Left cardiac atrium (tissue), 4 donors: ENCODE measurements around the gene TRIM46. TPM values are rescaled to one million over a fixed set of nuclear protein-coding genes. Genes with fewer than 3 reads are reported as not detected.

Experiments used
- ATAC-seq, 2 donors: fragments of 200-7000 bp; cut with Tn5 transposase; one replicate each; pipeline ENCODE4 v1.9.1; 2020; ENCODE audit warnings: mild to moderate bottlenecking in 2 of 2, moderate library complexity in 2 of 2
- DNase-seq: peaks from one replicate; pipeline ENCODE4 v3.0.0-alpha.2; 2020
- intact Hi-C, 2 donors: fragments of 100-400 bp; cut with DNase I; formaldehyde crosslinking; loops; one replicate each; pipeline versions ENCODE4 v1.14.1 to v1.15.1; 2022 to 2023
- total RNA-seq, 2 donors: library from RNA; stranded (reverse); fragmentation: NEBNext Ultra II Directional; extraction: Animal tissue kit (Norgen Biotek cat#: 25700); gene quantifications; one replicate each; pipeline ENCODE4 v1.2.1, GENCODE V29; 2021
- donor health status: DM: no; HTN: yes; CAD: no.
- donor health status: DM: no; HTN: yes; CAD: no; lungs with severe emphysema.
- donor health status: DM: yes; HTN: yes; CAD: no.
- donor health status: Dilated cardiomyopathy.

Gene TRIM46
- total RNA-seq, 2 donors from 2014 or later, result 0.15 to 0.21 TPM

DNA sequence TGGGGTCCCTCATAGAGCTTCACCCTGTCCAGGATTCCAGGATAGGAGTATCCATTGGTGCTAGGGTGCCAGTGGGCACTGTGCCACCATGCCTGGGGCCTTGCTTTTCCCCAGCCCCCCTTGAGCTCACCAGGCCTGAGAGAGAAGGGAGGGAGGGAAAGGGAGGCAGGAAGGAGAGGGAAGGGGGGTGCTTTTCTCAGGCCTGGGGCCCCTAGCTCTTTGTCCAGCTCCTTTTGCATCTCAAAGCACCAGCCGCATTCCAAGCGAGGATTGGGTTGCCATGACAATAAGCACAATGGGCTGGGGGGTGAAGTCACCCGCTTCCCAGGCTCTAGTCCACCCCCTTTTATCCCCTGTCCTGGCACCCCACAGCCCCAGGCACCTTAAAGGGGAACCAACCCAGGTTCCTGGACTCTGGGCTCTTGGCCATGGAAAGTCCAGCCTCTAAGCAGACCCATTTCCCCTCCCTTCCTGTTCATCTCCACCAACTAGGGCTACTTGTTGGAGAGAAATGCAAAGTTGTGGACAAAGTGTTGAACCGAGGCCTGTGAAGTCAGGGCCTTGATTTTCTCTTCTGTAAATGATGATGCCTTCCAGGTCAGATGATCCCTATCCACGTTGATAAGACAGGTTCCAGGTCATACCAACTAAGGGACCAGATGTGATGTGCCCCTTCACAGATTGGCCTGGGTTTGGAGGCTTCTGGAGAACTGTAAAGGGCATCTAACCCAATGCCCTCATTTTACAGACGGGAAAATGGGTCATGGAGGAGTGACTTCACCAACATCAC lies 22.6 kb downstream of the TRIM46 start:
- intact Hi-C loops, result no loop called here
- DNase-seq, result peak; percentile 24
- ATAC-seq, result no peak

DNA sequence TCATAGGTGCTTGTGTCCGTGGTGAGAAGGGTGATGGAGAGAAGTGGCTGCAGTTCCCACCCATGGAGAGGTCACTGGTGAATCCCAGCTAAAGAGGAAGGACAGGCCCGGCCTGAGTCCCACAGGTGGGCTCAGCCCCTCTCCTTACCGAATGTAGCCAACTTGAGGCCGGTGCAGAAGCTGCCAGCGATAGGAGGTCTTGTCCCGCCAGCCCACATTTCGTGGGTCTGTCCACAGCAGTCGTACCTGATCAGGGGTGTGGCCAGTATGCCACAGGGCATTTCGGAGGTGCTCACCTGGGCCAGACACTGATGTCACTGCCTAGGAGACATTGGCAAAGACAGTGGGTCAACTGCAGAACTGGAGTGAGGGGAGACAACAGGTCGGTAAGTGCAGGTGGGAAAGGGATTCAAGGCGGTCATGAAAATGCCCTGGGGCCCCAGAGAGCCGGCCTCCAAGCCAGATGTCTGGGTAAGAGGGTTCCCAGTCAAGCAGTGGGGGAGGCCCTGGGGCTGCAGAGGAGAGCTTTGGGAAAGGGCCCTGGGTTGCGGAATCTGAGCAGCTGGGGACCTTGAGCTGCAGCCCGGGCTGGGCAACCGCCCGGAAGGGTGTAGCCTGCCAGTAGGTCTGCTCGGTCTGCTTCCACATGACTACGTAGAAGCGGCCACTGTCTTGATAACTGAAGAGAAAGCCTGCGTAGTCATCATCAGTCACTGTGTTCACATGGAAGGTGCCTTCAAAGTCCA lies 23.4 kb downstream of the TRIM46 start:
- ATAC-seq, result no peak
- DNase-seq, result peak; percentile 59
- intact Hi-C loops, result no loop called here

DNA sequence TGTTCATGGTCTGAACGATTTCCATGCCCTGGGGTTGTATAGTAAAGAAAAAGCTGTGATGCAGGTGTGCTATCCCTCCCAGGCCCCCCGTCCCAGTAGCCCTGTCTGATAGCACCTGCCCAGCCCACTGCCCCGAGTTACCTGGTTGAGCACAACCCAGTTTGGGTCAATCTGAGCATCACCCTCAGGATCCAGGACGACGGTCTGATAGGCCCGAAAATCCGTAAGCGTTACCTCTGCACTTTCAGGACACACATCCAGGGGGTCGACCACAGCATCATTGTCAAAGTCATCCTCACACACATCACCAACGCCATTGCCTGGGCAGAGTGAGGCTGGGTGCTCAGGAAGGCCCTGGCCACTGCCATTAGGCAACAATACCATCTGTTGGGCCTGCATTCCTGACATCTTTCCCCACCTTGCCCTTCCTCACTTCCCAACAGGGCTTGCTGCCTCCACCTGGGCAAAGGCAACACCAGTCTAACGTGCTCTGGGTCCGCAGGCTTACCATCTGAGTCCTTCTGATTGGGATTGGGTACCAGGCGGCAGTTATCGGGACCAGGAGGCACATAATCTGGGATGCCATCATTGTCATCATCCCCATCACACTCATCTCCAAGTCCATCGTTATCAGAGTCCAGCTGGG lies 24.4 kb downstream of the TRIM46 start:
- DNase-seq (peak; percentile 22), ATAC-seq (no peak)
- intact Hi-C loops, result no loop called here

DNA sequence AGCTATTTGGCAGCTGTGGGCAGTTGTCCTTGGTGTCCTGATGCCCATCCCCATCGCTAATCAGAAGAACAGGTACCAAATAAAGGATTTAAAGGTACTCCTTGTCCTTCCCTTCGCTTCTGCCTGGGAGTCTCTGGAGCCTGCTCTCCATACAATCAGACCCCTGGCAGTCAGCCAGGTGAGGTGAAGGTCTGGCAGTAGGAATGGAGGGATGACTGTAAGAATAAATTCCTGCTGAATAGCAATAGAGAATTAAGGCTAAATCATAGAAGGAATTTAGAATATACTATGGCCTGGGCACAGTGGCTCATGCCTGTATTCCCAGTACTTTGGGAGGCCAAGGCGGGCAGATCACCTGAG lies 24.9 kb downstream of the TRIM46 start:
- intact Hi-C loops, result no loop called here
- ATAC-seq, result no peak
- DNase-seq, result no peak

DNA sequence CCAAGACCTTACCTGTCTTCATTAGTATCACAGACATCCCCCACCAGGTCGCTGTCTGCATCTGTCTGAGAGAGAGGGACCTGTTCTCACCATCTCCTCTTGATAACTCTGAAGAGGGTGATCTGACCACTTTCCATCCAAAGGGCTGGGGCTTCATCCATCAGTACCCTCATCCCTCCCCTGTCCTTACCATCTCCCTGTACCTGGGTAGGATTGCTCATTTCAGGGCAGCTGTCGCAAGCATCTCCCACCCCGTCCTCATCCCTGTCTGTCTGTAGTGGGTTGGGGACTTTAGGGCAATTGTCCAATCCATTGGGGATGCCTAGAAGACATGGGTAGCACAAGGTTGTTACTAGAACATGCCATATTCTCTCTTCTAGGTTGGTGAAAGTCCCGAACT lies 26.1 kb downstream of the TRIM46 start:
- intact Hi-C loops, result no loop called here
- ATAC-seq (no peak), DNase-seq (no peak)

DNA sequence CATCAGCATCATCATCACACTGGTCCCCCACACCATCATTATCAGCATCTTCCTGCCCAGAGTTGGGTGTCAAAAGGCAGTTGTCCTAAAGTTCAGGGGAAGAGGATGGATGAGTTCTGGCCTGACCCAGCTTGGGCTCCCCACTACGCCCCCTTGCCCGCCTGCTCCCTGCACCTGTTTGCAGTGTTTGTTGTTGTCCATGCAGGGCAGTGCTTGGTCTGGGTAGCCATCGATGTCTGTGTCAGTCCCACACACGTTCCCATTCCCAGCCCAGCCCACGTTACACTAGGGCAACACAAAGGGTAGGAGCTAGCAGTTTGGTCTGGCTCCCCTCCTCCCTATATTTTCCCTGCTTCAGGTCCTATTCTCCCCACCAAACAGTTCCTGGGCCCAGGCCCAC lies 27.3 kb downstream of the TRIM46 start:
- DNase-seq (no peak), ATAC-seq (no peak)
- intact Hi-C loops, result no loop called here

GRCh38 chr1:155202198-155202597 lies 28.5 kb downstream of the TRIM46 start:
- intact Hi-C loops, result no loop called here
- ATAC-seq, result no peak
- DNase-seq, result no peak

DNA sequence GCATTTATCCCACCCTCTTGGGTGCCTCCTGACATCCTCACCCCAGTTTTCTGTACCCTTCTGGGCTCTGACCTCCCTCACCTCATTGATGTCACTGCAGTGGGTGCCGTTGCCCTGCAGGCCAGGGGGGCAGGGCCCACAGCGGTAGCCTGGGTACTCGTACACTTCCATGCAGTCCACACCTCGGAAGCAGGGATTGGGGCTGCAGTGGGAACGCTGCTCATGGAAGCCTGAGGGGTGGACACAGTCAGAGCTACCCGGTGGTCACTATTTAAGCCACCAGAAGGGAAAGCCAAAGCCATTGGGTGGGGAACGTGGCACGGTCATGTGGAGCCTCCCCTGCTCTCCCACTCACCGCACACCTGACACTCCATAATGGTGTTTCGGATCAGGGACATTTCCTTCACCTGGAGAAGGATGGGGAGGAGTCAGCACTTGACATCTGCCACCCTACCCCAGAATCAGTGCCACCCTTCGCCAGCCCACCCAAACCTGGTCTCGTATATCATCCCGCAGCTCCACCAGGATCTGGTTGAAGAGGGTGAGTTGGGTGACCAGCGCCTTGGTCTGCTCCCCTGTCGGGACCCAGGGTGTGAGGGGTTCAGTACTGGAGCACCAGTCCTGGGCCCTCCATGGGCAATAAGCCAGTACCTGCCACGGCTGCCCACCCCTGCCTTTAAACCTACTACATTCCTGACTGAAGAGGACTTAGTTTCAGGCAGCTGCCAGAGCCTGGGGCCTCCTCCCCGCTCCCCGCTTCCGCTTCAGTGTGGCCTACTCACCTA lies 29.3 kb downstream of the TRIM46 start:
- no peak for DNase-seq
- intact Hi-C loops, result no loop called here
- ATAC-seq, result no peak

GRCh38 chr1:155205035-155205434 lies 31.4 kb downstream of the TRIM46 start:
- intact Hi-C loops, result no loop called here
- ATAC-seq, result no peak
- DNase-seq, result no peak

- DNase-seq, result no peak
- intact Hi-C loops, result no loop called here
- ATAC-seq, result no peak
These were observed 32.4 kb downstream of the TRIM46 start for GRCh38 chr1:155205969-155206593.

- ATAC-seq, result peak; percentile 15 to 24
- intact Hi-C loops, result no loop called here
These were observed 33.5 kb downstream of the TRIM46 start for GRCh38 chr1:155206891-155207805.

DNA sequence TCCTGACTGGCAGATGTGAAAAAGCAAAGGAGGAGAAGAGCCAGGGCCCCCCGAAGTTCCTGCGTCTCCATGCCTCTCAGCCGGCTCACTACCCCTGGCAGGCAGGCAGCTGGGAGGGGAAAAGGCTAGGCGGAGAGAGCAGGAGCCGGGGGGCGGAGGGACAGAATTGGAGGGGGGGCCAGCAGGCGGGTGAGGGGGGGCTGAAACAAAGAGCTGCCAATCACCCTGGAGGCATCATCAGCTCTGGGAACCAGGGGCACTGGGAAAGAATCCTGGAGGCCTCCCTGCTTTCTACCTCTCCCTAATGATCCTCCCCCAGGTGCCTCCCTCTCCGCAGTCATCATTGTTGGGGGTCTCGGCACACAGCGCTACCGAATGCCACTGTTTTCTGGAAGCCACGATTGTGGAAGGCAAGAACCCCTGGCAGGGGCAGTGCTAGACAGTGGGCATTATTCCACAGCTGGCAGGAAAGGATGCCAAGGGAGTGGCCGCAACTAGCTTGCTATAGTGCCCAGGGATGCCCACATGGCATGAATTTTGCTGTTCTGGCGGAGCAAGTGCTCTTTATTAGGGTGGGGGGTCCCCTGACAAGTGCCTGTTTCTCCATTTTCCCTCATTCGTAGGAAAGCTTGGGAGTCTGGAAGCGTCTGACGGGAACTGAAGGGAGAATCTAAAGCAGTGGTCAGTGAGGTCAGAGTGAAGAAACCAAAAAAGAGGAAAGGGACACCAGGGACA lies 34.3 kb downstream of the TRIM46 start, which contains the start of gene THBS3:
Gene THBS3 (minus strand): TSS at position 92 of the 735 bp plus-strand sequence. CDS start 21 bp downstream, at position 71.
- intact Hi-C loops, result no loop called here
- DNase-seq, result peak; percentile 71
- ATAC-seq, result peak; percentile 10 to 23

More at GRCh38 chr1:155206891-155207805, 33.5 kb downstream of the TRIM46 start:
- peak; percentile 87 for DNase-seq

GRCh38 chr1:155208541-155209311 lies 35.1 kb downstream of the TRIM46 start, which contains the start of gene MTX1:
Gene MTX1, plus strand, starts transcription at chr1:155208695. Its CDS starts 110 bp downstream, at chr1:155208805.
- peak; percentile 95 for DNase-seq
- intact Hi-C loops, result no loop called here
- ATAC-seq, result peak; percentile 89

DNA sequence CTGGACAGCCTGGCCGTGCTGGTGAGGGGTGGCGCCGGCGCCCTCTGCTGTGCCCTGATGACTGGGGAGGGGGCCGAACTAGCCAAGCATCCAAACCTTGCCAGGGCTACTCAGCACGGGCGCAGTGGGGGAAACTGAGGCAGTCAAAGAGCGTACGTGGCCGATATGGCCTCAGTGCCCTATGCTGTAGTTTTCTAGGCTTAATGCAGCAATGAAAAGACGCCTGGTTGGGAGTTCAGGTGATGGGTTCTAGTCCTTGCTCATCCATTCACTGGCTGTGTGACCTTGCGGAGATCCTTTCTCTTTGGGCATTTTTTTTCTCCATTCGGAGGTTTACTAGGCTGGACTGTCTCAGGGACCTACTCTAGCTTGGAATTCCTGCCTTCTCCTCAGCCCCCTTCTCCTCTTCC lies 35.7 kb downstream of the TRIM46 start:
- no peak for DNase-seq
- no peak for ATAC-seq
- intact Hi-C loops, result no loop called here

GRCh38 chr1:155210314-155211104 lies 36.9 kb downstream of the TRIM46 start:
- ATAC-seq, result no peak
- DNase-seq, result no peak
- intact Hi-C loops, result no loop called here
